Dedifferentiated amniotic fluid mesenchymal stem cell (primary cell): ENCODE measurements around the gene IFNL2.
"Not testable (repeated sequence)": the region's sequence is repeated elsewhere in the genome, so short reads cannot be mapped to it uniquely, and the experiment has no call there.

Experiments
- DNase-seq: peaks from one replicate; pipeline ENCODE4 v3.0.0-alpha.2; 2016; ENCODE audit errors: extremely low spot score

The IFNL2 gene

DNA sequence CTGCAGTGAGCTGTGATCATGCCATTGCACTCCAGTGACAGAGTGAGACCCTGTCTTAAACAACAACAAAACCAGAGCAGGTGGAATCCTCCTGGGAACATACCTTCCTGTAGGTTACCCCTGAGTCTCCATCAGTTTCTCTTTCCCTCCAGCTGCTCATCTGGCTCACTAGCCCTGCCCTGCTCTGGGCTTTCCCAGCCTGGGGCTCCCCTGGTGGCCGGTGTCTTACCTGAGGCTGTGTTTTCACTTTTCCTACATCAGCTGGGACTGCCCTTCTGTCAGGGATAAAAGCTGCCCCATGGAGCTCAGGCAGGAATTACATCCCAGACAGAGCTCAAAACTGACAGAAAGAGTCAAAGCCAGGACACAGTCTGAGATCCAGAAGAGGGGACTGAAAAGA lies at the start of gene IFNL2:
IFNL2 (plus strand) TSS at position 312 of the 400 bp plus-strand sequence. CDS start 173 bp downstream, outside the sequence.
- DNase-seq, result not testable (repeated sequence)

- DNase-seq, result not testable (repeated sequence)
Measured at GRCh38 chr19:39219108-39219507, 49.1 kb upstream of the IFNL2 start.

GRCh38 chr19:39223703-39224279 lies 44.4 kb upstream of the IFNL2 start:
- no peak for DNase-seq

GRCh38 chr19:39224910-39225309 lies 43.3 kb upstream of the IFNL2 start:
- no peak for DNase-seq

DNA sequence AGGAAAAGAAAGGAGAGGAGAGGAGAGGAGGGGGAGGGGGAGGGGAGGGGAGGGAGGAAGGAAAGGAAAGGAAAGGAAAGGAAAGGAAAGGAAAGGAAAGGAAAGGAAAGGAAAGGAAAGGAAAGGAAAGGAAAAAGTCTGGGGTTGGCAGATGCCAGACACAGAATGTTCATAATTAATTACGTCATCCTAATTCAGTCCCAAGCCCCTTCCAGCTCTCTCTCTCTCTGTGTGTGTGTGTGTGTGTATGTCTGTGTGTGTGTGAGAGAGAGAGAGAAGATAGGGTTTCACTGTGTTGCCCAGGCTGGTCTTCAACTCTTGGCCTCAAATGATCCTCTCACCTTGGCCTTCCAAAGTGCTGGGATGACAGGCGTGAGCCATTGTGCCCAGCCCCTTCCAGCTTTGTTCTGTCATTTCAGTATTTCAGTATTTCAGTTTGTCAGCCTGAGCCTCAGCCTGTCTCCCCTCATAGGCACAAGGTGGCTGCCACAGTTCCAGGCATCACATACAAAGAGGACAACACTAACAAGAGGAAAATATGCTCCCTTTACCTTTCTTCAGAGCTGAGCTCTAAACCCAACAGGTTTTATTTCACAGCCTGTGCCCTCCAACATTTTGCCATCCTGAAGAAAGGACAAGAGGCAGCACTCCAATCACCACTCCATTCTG lies 38.0 kb upstream of the IFNL2 start:
- no peak for DNase-seq

- DNase-seq, result no peak
Measured at GRCh38 chr19:39232708-39233107, 35.5 kb upstream of the IFNL2 start.

- DNase-seq, result no peak
Measured at GRCh38 chr19:39236527-39236926, 31.7 kb upstream of the IFNL2 start.

DNA sequence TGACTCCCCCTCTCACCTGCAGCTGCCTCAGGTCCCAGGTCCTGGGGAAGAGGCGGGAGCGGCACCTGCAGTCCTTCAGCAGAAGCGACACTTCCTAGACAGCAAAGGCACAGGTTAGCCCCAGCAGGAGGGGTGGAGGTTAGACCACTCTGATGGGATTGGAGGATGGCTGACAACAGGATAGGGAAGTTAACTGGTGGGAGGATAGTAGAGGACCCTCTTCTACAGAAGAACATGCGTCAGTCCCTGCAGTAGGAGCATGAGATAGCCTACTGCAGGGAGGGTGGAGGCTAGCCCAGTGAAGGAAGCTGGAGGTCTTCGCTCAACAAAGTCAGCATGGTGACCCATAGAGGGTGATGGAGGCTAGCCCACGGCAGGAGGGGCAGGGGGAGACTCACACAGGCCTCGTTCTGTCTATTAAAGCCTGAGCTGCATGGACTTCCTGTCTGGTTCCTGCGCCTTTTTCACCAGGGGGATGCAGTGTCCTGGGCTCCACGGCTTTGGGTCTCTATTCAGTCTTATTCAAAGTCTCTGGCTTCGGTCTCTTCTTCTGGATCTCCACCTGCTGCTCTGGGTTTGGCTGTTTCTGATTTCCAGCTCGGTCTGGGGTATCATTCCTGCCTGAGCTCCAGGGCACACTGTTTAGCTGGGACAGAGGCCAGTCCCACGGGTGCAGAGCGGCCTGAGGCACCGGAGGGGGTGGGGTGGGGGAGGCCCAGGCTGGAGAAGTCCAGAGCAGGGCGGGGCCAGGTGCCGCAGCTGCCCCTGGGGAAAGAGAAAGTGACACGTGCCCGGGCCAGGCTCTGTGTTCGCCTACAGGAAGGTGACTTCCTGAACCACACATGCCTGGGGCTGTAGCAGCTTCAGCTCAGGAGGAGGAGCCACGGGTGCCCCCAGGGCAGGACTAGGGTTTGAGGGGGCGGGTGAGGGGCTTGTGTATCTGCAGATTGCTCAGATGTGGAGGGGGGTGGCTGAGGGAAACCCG lies 30.7 kb upstream of the IFNL2 start:
- no peak for DNase-seq

GRCh38 chr19:39238209-39238608 lies 30.0 kb upstream of the IFNL2 start:
- no peak for DNase-seq

- no peak for DNase-seq
Measured at GRCh38 chr19:39238944-39239343, 29.3 kb upstream of the IFNL2 start.

GRCh38 chr19:39240421-39240820 lies 27.8 kb upstream of the IFNL2 start:
- no peak for DNase-seq

GRCh38 chr19:39243741-39244140 lies 24.5 kb upstream of the IFNL2 start:
- DNase-seq, result not testable (repeated sequence)

DNA sequence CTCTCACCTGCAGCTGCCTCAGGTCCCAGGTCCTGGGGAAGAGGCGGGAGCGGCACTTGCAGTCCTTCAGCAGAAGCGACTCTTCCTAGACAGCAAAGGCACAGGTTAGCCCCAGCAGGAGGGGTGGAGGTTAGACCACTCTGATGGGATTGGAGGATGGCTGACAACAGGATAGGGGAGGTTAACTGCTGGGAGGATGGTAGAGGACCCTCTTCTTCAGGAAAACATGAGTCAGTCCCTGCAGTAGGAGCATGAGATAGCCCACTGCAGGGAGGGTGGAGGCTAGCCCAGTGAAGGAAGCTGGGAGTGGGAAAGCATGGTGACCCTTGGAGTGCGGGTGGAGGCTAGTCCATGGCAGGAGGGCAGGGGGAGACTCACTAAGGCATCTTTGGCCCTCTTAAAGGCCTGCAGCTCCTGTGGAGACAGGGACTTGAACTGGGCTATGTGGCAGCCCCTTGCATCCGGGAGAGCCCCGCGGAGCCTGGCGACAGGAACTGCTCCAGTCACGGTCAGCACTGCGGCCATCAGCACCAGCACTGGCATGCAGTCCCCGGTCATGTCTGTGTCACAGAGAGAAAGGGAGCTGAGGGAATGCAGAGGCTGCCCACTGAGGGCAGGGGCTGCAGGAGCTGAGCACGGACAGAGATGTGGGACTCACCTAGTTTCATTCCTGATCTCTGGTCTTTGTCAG lies 23.6 kb upstream of the IFNL2 start, which contains the start of gene IFNL3:
IFNL3 (minus strand) TSS at position 597 of the 691 bp plus-strand sequence; CDS start at position 558, 39 bp downstream.
- not testable (repeated sequence) for DNase-seq

- not testable (repeated sequence) for DNase-seq
Measured at GRCh38 chr19:39245166-39245565, 23.0 kb upstream of the IFNL2 start.

DNA sequence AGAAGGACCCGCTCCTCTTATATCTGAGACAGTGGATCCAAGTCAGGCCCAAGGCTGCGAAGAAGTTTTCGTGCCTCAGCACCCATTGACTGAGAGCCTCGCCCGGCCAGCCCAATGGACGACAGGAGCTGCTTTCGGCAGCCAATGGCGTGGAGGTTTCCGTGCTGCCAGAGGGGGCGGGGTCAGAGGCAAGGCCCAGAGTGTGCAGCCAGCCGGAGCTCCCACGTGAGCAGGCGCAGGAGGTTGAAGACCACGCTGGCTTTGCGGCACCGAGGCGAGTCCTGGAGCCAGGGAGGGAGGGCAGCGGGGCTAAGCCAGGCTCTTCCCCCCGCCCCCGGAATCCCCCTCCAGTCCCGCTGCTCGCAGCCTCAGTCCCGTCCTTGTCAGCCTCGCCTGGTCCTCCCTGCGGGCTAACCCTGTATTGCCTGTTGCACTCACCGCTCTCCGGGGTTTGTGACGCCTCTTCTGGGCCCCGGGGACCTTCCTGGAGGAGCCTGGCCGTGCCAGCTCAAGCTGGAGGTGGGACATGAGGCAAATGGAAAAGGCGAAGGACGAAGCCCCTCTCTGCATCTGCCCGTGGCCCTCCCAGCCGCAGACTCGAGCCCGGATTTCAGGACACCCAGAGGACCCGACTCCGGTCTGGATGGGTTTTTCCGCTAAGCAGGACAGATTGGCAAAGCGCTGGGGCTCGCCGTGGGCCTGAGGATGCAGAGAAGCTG lies 21.1 kb upstream of the IFNL2 start:
- DNase-seq, result peak; percentile 6

DNA sequence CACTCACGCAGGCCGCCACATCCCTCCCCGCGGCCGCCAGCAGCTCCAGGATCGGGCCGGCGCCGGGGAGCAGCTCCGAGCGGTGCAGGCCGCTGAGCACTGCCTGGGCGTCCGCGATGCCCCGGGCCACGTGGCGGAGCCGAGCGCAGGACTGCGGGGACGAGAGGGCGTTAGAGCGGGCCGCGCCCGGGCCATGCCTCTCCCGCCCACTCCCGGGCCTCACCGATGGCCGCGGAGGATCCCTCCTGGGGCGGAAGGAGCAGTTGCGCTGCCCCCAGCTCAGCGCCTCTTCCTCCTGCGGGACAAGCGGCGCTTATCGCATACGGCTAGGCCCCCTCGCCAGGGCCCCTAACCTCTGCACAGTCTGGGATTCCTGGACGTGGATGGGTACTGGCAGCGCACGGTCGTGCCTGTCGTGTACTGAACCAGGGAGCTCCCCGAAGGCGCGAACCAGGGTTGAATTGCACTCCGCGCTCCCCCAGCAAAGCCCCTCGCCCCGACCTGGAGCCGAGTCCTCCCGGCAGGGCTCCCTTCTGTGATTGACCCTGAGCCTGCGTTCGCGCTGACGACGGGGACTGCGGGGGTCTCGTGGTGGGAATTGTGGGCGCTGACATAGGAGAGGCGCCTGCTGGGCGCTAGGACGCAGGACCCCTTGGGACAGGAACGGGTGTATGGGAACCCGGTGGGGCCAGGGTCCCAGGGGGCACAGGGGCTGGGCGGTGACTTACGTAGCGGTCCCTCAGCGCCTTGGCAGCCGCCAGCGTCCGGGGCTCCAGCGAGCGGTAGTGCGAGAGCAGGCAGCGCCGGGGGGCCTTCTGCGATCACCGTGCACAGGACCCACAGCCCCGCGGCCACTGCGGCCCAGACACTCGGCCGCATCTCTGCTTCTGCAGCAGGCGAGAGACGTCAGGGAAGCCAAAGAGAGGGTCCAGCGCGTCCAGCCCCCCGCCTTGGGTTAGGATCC lies 20.2 kb upstream of the IFNL2 start:
- peak; percentile 13 for DNase-seq

DNA sequence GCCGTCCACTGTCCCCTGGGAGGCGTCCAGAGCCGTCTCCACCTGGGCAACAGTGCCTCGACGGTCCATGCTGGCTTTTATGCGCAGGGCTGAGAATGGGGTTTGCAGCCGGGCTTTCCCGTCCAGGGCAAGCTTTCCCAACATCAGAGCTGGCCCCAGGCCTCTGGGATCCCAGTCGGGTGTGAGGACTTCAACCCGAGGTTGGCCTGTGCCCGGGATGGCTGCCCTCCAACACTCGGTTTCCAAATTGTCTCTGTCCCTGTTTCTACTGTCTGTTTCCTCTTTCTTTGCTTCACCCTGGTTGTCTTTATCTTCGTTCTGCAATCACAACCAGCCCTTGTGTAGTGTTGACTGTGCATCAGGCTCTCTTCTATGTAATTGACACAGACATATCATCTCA lies 19.4 kb upstream of the IFNL2 start, which contains the start of gene IFNL4:
IFNL4 (minus strand) TSS at position 51 of the 400 bp plus-strand sequence.
- no peak for DNase-seq

DNA sequence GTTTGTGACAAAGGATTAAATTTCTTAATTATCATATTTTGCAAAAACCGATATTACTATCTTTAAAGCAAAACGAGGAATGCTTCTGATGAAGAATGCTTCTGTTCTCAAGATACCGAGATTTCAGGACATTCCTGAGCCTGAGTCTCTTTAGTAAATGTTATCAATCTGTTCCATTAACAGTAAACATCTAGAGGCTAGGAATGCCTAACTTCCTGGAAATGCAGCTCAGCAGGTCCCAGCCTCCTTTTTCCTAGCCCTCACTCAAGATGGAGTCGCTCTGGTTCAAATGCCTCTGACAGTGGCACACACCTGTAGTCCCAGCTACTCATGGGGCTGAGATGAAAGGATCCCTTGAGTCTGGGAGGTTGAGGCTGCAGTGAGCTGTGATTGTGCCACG lies 17.1 kb upstream of the IFNL2 start:
- peak; percentile 13 for DNase-seq

DNA sequence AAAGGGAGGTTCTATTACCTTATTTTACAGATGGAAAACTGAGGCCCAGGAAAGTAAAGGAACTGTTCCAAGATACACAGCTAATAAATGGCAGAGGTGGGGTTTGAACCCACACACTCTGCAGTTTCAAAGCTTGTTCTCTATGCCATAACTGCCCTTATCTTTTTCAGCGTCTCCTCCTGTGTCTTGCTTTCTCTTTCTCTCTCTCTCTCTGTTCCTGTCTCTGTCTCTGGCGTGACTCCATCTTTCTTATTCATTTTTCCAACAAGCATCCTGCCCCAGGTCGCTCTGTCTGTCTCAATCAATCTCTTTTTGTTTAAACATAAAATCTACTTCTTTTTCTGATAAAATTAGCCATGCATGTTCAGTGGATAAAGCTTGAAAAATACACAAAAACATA lies 16.4 kb upstream of the IFNL2 start:
- peak; percentile 6 for DNase-seq

DNA sequence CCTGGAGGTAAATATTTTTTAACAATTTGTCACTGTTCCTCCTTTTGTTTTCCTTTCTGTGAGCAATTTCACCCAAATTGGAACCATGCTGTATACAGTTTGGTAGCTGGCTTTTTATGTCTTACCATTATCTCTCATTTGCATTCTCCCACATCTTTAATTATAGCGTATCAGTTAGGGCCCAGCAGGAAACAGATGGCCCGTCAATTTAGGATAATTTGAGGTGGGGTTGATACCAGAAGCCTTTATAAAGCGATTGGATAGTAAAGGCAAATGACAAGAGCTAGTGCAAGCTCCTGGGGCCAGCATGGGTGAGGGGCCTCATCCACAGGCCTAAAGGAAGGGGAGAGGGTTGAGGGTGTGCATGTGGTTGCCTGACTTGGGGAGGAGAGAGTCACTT lies 15.7 kb upstream of the IFNL2 start:
- no peak for DNase-seq
